Kidney (tissue), 14 donors: ENCODE data around the gene WFIKKN2. TPM values are rescaled to one million over a fixed set of nuclear protein-coding genes. Genes with fewer than 3 reads are reported as not detected.

Experiments used
- DNase-seq, 5 donors: peaks; one replicate each; pipeline ENCODE4 v3.0.0-alpha.2; 2013 to 2020
- FAIRE-seq: peaks from 2 replicates; lab custom pipeline; 2012; peaks lifted over from hg19 to GRCh38; lab: Jason Lieb, UNC
- H3K27ac ChIP-seq, 2 donors: one replicate each; pipeline ENCODE4 v1.7.0; 2013; ENCODE audit warnings: low read depth in 2 of 2, low read length in 2 of 2, inconsistent platforms in 1 of 2
- H3K27me3 ChIP-seq: one replicate; pipeline ENCODE4 v1.7.1; 2013; ENCODE audit warnings: low read length, inconsistent platforms; ENCODE audit not compliant: control insufficient read depth, insufficient read depth
- H3K36me3 ChIP-seq, 3 donors: one replicate each; pipeline versions ENCODE4 v1.7.0 to v1.7.1; 2013; ENCODE audit warnings: low read length in 3 of 3, control low read depth in 1 of 3, inconsistent platforms in 1 of 3; ENCODE audit not compliant: insufficient read depth in 3 of 3, control insufficient read depth in 2 of 3
- H3K4me1 ChIP-seq, 3 donors: one replicate each; pipeline versions ENCODE4 v1.7.0 to v1.7.1; 2013; ENCODE audit warnings: low read length in 3 of 3, inconsistent platforms in 1 of 3, low read depth in 1 of 3; ENCODE audit not compliant: control insufficient read depth in 2 of 3, insufficient read depth in 2 of 3
- H3K4me3 ChIP-seq, 3 donors: one replicate each; pipeline versions ENCODE4 v1.7.0 to v1.8.1; 2013; ENCODE audit warnings: low read length in 3 of 3, control low read depth in 1 of 3, inconsistent platforms in 1 of 3
- H3K9ac ChIP-seq, 3 donors: one replicate each; pipeline versions ENCODE4 v1.7.0 to v1.7.1; 2013; ENCODE audit warnings: low read length in 3 of 3, control low read depth in 1 of 3, inconsistent platforms in 1 of 3
- H3K9me3 ChIP-seq, 3 donors: one replicate each; pipeline versions ENCODE4 v1.7.0 to v1.7.1; 2013; ENCODE audit warnings: low read length in 3 of 3, control low read depth in 1 of 3, inconsistent platforms in 1 of 3; ENCODE audit not compliant: control insufficient read depth in 2 of 3, insufficient read depth in 1 of 3
- intact Hi-C: fragments of 100-400 bp; cut with DNase I; formaldehyde crosslinking; loops from one replicate; pipeline ENCODE4 v1.11.1; 2022
- polyA plus RNA-seq: library from polyadenylated mRNA; stranded (reverse); fragments of 350-450 nt; fragmentation: Illumina TruSeq; extraction: RNeasy Lipid Tissue Mini Kit (QIAGEN cat#74804); gene quantifications from one replicate; pipeline ENCODE4 v1.2.3, GENCODE V29; 2014; ENCODE audit warnings: low read depth, low replicate concordance; ENCODE audit not compliant: insufficient read depth
- total RNA-seq: library from RNA; stranded (reverse); fragmentation: NEBNext Ultra II Directional; extraction: Animal tissue kit (Norgen Biotek cat#: 25700); gene quantifications from one replicate; pipeline ENCODE4 v1.2.1, GENCODE V29; 2021
- TF ChIP-seq, protein P1 (sequence below): IDR thresholded peaks from 3 replicates; pipeline ENCODE4 v1.5.1; 2012; ENCODE audit warnings: mild to moderate bottlenecking, moderate library complexity, borderline replicate concordance; ENCODE audit not compliant: insufficient read depth; ENCODE audit errors: extremely low read depth
- donor health status: control.
- donor health status: control.
- donor health status: control.
- donor health status: control.
- donor health status: control.
- donor health status: DM: yes; HTN: yes; CAD: no.
- donor health status: Normal renal cell carcinoma (clear cell type).

The WFIKKN2 gene
- total and polyA plus RNA-seq, 2 donors from 2014 or later: 0.09 TPM; not detected in 1

DNA sequence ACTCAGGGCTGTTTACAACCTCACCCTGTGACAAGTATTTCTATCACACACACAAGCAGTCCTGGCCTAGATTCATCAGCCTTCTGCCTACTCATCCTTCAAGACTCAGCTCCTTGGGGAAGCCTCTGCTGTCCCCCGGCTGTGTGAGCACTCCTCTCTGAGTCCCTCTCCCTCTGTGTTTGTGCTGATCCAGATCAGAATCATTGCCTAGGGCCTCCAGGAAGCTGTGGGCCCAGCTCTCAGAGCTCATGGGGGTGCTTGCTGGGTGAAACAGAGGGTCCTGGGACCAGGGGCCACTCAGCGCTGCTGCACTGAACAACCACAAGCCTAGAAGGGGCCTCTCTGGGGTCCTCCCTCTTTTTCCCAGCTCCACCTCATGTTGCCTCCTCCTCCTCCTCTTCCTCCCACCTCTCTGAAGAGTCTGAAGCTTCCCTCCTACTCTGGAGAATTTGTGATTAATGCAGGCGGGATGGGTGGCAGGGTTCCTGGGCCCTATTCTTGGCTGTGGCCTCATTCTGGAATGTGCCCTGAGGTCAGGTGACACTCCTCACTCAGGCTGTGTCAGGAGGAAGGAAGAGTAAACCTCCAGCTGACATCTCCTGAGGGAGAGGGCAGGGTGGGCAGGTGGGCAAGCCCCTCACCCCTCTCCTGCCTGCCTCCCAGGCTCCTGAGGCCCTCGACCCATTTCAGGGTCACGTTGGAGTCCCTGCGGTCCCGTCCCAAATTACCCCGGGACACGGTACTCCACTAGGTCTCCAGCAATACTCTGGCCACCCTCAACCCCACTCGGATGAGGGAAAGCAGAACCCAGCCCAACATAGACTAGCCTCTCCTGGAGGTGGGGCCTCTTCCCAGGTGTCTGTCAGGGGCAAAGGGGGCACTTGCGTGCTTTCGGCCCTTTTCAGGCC lies 10.1 kb downstream of the WFIKKN2 start:
- TF ChIP-seq, protein P1, sequence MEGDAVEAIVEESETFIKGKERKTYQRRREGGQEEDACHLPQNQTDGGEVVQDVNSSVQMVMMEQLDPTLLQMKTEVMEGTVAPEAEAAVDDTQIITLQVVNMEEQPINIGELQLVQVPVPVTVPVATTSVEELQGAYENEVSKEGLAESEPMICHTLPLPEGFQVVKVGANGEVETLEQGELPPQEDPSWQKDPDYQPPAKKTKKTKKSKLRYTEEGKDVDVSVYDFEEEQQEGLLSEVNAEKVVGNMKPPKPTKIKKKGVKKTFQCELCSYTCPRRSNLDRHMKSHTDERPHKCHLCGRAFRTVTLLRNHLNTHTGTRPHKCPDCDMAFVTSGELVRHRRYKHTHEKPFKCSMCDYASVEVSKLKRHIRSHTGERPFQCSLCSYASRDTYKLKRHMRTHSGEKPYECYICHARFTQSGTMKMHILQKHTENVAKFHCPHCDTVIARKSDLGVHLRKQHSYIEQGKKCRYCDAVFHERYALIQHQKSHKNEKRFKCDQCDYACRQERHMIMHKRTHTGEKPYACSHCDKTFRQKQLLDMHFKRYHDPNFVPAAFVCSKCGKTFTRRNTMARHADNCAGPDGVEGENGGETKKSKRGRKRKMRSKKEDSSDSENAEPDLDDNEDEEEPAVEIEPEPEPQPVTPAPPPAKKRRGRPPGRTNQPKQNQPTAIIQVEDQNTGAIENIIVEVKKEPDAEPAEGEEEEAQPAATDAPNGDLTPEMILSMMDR: no peak
- H3K27ac ChIP-seq: no peak overlapping the region
- FAIRE-seq (no peak), DNase-seq (peak in 1 of 5 donors; percentile 40)
- H3K36me3 ChIP-seq: no peaks in the 10 kb centered on the region
- no peak overlapping the region for H3K9ac ChIP-seq
- H3K4me1 ChIP-seq: no peaks in the 10 kb centered on the region
- no peak overlapping the region for H3K4me3 ChIP-seq
- H3K27me3 ChIP-seq: no peaks in the 10 kb centered on the region
- intact Hi-C loops: loop anchor here (10.0 kb wide), 1 partner anchor 301 kb away; the partner anchor contains the start of gene SPATA20
- H3K9me3 ChIP-seq: no peaks in the 10 kb centered on the region

DNA sequence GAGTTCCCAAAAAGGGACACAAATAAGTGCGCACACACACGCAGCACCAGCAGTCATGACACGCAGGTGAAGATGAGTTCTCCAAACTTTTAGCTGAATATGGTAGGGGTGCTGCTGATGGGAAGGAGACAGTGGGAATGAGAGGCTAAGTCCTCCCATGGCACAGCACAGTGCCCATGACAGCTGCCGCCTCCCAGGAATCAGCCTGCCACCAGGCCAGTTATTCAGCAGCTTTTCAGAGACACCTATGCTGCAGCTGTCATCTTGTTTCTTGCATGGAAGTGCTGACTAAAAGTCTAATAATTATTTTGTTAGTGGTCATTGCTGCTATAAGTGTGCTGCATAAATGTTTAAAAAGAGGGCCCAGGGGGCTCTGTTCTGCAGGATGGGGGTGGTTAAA lies 12.2 kb downstream of the WFIKKN2 start:
- DNase-seq (no peak), FAIRE-seq (no peak)
- Histone ChIP-seq H3K4me3 (no peak overlapping the region), H3K9ac (no peak overlapping the region), H3K4me1 (peaks cover 0 to 3% (median 3%) of the 10 kb centered on the region in 3 donors), H3K27ac (no peak overlapping the region), H3K36me3 (no peaks in the 10 kb centered on the region), H3K27me3 (no peaks in the 10 kb centered on the region), H3K9me3 (no peaks in the 10 kb centered on the region)
- intact Hi-C loops: loop anchor here (10.0 kb wide), 1 partner anchor 303 kb away; the partner anchor contains the start of gene SPATA20
- TF ChIP-seq, protein P1: no peak

DNA sequence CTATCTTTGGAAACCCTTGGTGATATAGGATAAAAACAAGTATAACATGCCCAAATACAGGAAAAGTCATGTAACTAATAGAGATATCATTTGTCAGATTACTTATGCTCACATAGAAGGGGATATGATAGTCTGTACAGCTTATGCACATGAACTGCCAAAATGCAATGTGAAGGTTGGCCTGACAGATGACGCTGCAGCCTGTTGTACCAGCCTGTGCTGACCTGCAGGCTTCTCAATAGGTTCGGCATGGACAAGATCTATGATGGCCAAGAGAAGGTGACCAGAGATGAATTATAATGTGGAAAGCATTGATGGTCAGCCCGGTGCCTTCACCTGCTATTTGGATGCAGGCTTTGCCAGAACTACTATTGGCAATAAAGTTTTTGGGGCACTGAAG lies 12.7 kb downstream of the WFIKKN2 start:
- Histone ChIP-seq H3K9me3 (no peaks in the 10 kb centered on the region), H3K27ac (no peak overlapping the region), H3K36me3 (no peaks in the 10 kb centered on the region), H3K4me3 (no peak overlapping the region), H3K4me1 (peaks cover 0 to 3% (median 3%) of the 10 kb centered on the region in 3 donors), H3K9ac (no peak overlapping the region), H3K27me3 (no peaks in the 10 kb centered on the region)
- TF ChIP-seq, protein P1: no peak
- DNase-seq: no peak
- FAIRE-seq: no peak
- intact Hi-C loops: loop anchor here (10.0 kb wide), 1 partner anchor 303 kb away; the partner anchor contains the start of gene SPATA20
